Skeletal muscle satellite cell (primary cell): Measurements from ENCODE around the gene RTN4RL2.
A peak's percentile ranks its signal among the peaks of the same experiment; 100 is the strongest.

Experiments
- H3K27me3 ChIP-seq: 2 replicates; pipeline ENCODE4 v1.7.0; 2013; ENCODE audit warnings: low read length; ENCODE audit not compliant: control insufficient read depth, insufficient read depth
- H3K36me3 ChIP-seq: 2 replicates; pipeline ENCODE4 v1.7.0; 2013; ENCODE audit warnings: mild to moderate bottlenecking, control low read depth, low read length; ENCODE audit not compliant: insufficient read depth
- H3K4me1 ChIP-seq: 2 replicates; pipeline ENCODE4 v1.7.0; 2013; ENCODE audit warnings: low read length; ENCODE audit not compliant: control insufficient read depth, insufficient read depth
- H3K4me2 ChIP-seq: 2 replicates; pipeline ENCODE4 v1.7.0; 2013; ENCODE audit warnings: mild to moderate bottlenecking, low read length
- H3K4me3 ChIP-seq: 2 replicates; pipeline ENCODE4 v1.7.0; 2013; ENCODE audit warnings: low read length
- H3K9ac ChIP-seq: 2 replicates; pipeline ENCODE4 v1.7.0; 2013; ENCODE audit warnings: mild to moderate bottlenecking, low read depth, low read length, moderate library complexity
- H3K9me3 ChIP-seq: replicated peaks from 2 replicates; pipeline ENCODE4 v1.7.0; 2013; ENCODE audit warnings: mild to moderate bottlenecking, control low read depth, low read length

The RTN4RL2 gene

GRCh38 chr11:57457643-57458023 lies 2.7 kb upstream of the RTN4RL2 start:
- no peaks in the 10 kb centered on the region for H3K9me3 ChIP-seq
- peaks cover 24% of the 10 kb centered on the region for H3K4me1 ChIP-seq
- no peak overlapping the region for H3K4me3 ChIP-seq
- H3K27me3 ChIP-seq, result peaks cover 56% of the 10 kb centered on the region
- H3K36me3 ChIP-seq, result no peaks in the 10 kb centered on the region
- H3K4me2 ChIP-seq, result peak overlapping the region; percentile 63
- H3K9ac ChIP-seq, result no peak overlapping the region

GRCh38 chr11:57458060-57458409 lies 2.3 kb upstream of the RTN4RL2 start:
- H3K27me3 ChIP-seq, result peaks cover 56% of the 10 kb centered on the region
- no peak overlapping the region for H3K4me2 ChIP-seq
- no peak overlapping the region for H3K4me3 ChIP-seq

GRCh38 chr11:57458410-57459163 lies 1.7 kb upstream of the RTN4RL2 start:
- no peaks in the 10 kb centered on the region for H3K9me3 ChIP-seq
- H3K4me3 ChIP-seq, result peak overlapping the region; percentile 63
- H3K4me2 ChIP-seq, result peak overlapping the region; percentile 89
- H3K4me1 ChIP-seq, result peaks cover 24% of the 10 kb centered on the region
- H3K36me3 ChIP-seq, result no peaks in the 10 kb centered on the region
- H3K9ac ChIP-seq, result no peak overlapping the region
- peaks cover 56% of the 10 kb centered on the region for H3K27me3 ChIP-seq

More at GRCh38 chr11:57458060-57458409, 2.3 kb upstream of the RTN4RL2 start:
- H3K9me3 ChIP-seq, result no peaks in the 10 kb centered on the region
- no peak overlapping the region for H3K9ac ChIP-seq
- H3K36me3 ChIP-seq, result no peaks in the 10 kb centered on the region
- peaks cover 24% of the 10 kb centered on the region for H3K4me1 ChIP-seq

GRCh38 chr11:57459164-57460021 lies 935 bp upstream of the RTN4RL2 start:
- Histone ChIP-seq H3K9ac (no peak overlapping the region), H3K27me3 (peaks cover 59% of the 10 kb centered on the region), H3K4me2 (peak overlapping the region; percentile 89), H3K36me3 (no peaks in the 10 kb centered on the region), H3K4me1 (peaks cover 24% of the 10 kb centered on the region), H3K4me3 (peak overlapping the region; percentile 63), H3K9me3 (no peaks in the 10 kb centered on the region)

GRCh38 chr11:57460758-57461749 lies 726 bp downstream of the RTN4RL2 start:
- Histone ChIP-seq H3K9me3 (no peaks in the 10 kb centered on the region), H3K9ac (no peak overlapping the region), H3K36me3 (no peaks in the 10 kb centered on the region), H3K27me3 (peaks cover 61% of the 10 kb centered on the region), H3K4me2 (peak overlapping the region; percentile 89), H3K4me1 (peaks cover 24% of the 10 kb centered on the region), H3K4me3 (peak overlapping the region; percentile 57)

- no peak overlapping the region for H3K4me3 ChIP-seq
- no peak overlapping the region for H3K4me2 ChIP-seq
- peaks cover 24% of the 10 kb centered on the region for H3K4me1 ChIP-seq
- no peak overlapping the region for H3K9ac ChIP-seq
- H3K27me3 ChIP-seq, result peaks cover 61% of the 10 kb centered on the region
- no peaks in the 10 kb centered on the region for H3K9me3 ChIP-seq
- H3K36me3 ChIP-seq, result no peaks in the 10 kb centered on the region
These were observed 1.6 kb downstream of the RTN4RL2 start for GRCh38 chr11:57461841-57462489.

- Histone ChIP-seq H3K9me3 (no peaks in the 10 kb centered on the region), H3K9ac (no peak overlapping the region), H3K27me3 (peaks cover 65% of the 10 kb centered on the region), H3K36me3 (no peaks in the 10 kb centered on the region), H3K4me1 (peaks cover 18% of the 10 kb centered on the region), H3K4me3 (no peak overlapping the region), H3K4me2 (no peak overlapping the region)
These were observed 2.3 kb downstream of the RTN4RL2 start for GRCh38 chr11:57462597-57462996.

- Histone ChIP-seq H3K4me3 (no peak overlapping the region), H3K9ac (no peak overlapping the region), H3K36me3 (no peaks in the 10 kb centered on the region), H3K9me3 (no peaks in the 10 kb centered on the region), H3K4me2 (no peak overlapping the region), H3K4me1 (peaks cover 10% of the 10 kb centered on the region), H3K27me3 (peaks cover 68% of the 10 kb centered on the region)
These were observed 3.6 kb downstream of the RTN4RL2 start for GRCh38 chr11:57463671-57464538.

- peaks cover 4% of the 10 kb centered on the region for H3K4me1 ChIP-seq
- H3K27me3 ChIP-seq, result peaks cover 67% of the 10 kb centered on the region
- no peak overlapping the region for H3K4me3 ChIP-seq
- no peaks in the 10 kb centered on the region for H3K36me3 ChIP-seq
- no peak overlapping the region for H3K9ac ChIP-seq
- H3K9me3 ChIP-seq, result no peaks in the 10 kb centered on the region
- H3K4me2 ChIP-seq, result no peak overlapping the region
These were observed 4.3 kb downstream of the RTN4RL2 start for GRCh38 chr11:57464539-57465181.

- Histone ChIP-seq H3K27me3 (peaks cover 62% of the 10 kb centered on the region), H3K36me3 (no peaks in the 10 kb centered on the region), H3K9me3 (no peaks in the 10 kb centered on the region), H3K4me2 (no peak overlapping the region), H3K4me3 (no peak overlapping the region), H3K9ac (no peak overlapping the region), H3K4me1 (no peaks in the 10 kb centered on the region)
These were observed 6.4 kb downstream of the RTN4RL2 start for GRCh38 chr11:57466680-57467079.
